ENCODE results near the gene MIGA2. TPM values are rescaled to one million over a fixed set of nuclear protein-coding genes. Genes with fewer than 3 reads are reported as not detected.

MIGA2 gene
- total RNA-seq, 1 donor from 2014 or later = 27.5 TPM

DNA sequence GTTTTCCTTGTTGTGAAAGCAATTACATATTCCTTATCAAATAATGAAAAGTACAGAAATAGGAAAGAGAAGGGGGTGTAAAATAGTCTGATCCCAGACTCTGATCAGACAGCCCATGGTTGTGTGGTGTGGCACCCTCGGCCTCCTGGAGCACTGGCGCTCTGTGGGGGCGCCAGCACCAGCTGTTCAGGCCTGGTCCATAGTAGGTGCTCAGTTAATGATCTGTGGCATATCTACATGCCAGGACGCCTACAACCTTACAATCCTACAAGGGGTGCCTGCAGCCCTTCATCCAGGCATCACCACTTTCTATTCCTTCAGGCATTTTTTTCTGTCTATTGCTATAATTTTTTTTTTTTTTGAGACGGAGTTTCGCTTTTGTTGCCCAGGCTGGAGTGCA, 16.6 kb downstream of the MIGA2 start:
- Mint-ChIP-seq H3K36me3 (ENCODE audit: unreplicated experiment) (peaks cover 14% of the 10 kb centered on the region), H3K4me1 (ENCODE audit: unreplicated experiment) (no peaks in the 10 kb centered on the region), H3K4me3 (ENCODE audit: unreplicated experiment) (no peak overlapping the region), H3K27ac (ENCODE audit: unreplicated experiment) (no peak overlapping the region), H3K9me3 (ENCODE audit: unreplicated experiment) (no peaks in the 10 kb centered on the region), H3K27me3 (ENCODE audit: unreplicated experiment) (no peaks in the 10 kb centered on the region)
- DNase-seq (ENCODE audit: extremely low spot score, unreplicated experiment) = no peak
- no peak for TF ChIP-seq CTCF (IDR thresholded peaks at IDR 0.05)

DNA sequence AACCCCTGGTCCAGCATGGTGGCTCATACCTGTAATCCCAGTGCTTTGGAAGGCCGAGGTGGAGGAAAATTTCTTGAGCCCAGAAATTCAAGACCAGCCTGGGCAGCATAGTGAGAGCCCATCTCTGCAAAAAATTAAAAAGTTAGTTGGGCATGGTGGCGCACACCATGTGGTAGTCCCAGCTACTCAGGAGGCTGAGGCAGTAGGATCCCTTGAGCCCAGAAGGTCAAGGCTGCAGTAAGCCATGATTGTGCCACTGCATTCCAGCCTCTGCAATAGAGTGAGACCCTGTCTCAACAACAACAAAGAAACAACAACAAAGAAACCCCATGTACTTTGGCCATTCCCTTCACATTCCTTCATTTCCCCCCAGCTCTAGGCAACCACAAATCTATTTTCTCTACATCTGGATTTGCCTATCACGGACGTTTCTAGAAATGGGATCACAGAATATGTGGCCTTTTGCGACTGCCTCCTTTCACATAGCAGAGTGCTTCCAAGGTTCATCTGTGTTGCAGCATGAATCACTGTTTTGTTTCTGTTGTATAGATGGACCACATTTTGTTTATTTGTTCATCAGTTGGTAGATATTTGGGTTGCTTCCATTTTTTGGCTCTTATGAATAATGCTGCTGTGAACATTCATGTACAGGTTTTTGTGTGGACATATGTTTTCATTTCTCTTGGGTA, 17.9 kb downstream of the MIGA2 start:
- no peak for DNase-seq (ENCODE audit: extremely low spot score, unreplicated experiment)
- no peaks in the 10 kb centered on the region for H3K27me3 Mint-ChIP-seq (ENCODE audit: unreplicated experiment)
- peaks cover 8% of the 10 kb centered on the region for H3K36me3 Mint-ChIP-seq (ENCODE audit: unreplicated experiment)
- no peaks in the 10 kb centered on the region for H3K9me3 Mint-ChIP-seq (ENCODE audit: unreplicated experiment)
- H3K4me1 Mint-ChIP-seq (ENCODE audit: unreplicated experiment) = no peaks in the 10 kb centered on the region
- no peak overlapping the region for H3K27ac Mint-ChIP-seq (ENCODE audit: unreplicated experiment)
- TF ChIP-seq CTCF (IDR thresholded peaks at IDR 0.05) = no peak
- H3K4me3 Mint-ChIP-seq (ENCODE audit: unreplicated experiment) = no peak overlapping the region

- no peaks in the 10 kb centered on the region for H3K9me3 Mint-ChIP-seq (ENCODE audit: unreplicated experiment)
- no peaks in the 10 kb centered on the region for H3K4me1 Mint-ChIP-seq (ENCODE audit: unreplicated experiment)
- H3K27me3 Mint-ChIP-seq (ENCODE audit: unreplicated experiment) = no peaks in the 10 kb centered on the region
- no peak overlapping the region for H3K27ac Mint-ChIP-seq (ENCODE audit: unreplicated experiment)
- H3K36me3 Mint-ChIP-seq (ENCODE audit: unreplicated experiment) = peaks cover 12% of the 10 kb centered on the region
- no peak for DNase-seq (ENCODE audit: extremely low spot score, unreplicated experiment)
- H3K4me3 Mint-ChIP-seq (ENCODE audit: unreplicated experiment) = no peak overlapping the region
- TF ChIP-seq CTCF (IDR thresholded peaks at IDR 0.05) = no peak
Observed at GRCh38 chr9:129058965-129059795, 22.8 kb downstream of the MIGA2 start.

- Mint-ChIP-seq H3K4me3 (ENCODE audit: unreplicated experiment) (no peak overlapping the region), H3K36me3 (ENCODE audit: unreplicated experiment) (peaks cover 9% of the 10 kb centered on the region), H3K27me3 (ENCODE audit: unreplicated experiment) (no peaks in the 10 kb centered on the region), H3K27ac (ENCODE audit: unreplicated experiment) (no peak overlapping the region), H3K4me1 (ENCODE audit: unreplicated experiment) (no peaks in the 10 kb centered on the region), H3K9me3 (ENCODE audit: unreplicated experiment) (no peaks in the 10 kb centered on the region)
- no peak for DNase-seq (ENCODE audit: extremely low spot score, unreplicated experiment)
- TF ChIP-seq CTCF (IDR thresholded peaks at IDR 0.05) = no peak
Observed at GRCh38 chr9:129059796-129060785, 23.7 kb downstream of the MIGA2 start.

Measured in osteocyte (in vitro differentiated cells).